ENCODE data around the gene SMIM1. TPM values are rescaled to one million over a fixed set of nuclear protein-coding genes. Genes with fewer than 3 reads are reported as not detected.

SMIM1 gene, protein sequence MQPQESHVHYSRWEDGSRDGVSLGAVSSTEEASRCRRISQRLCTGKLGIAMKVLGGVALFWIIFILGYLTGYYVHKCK
- 6.7 TPM in 1 of 2 replicates, not detected in the other for total RNA-seq

DNA sequence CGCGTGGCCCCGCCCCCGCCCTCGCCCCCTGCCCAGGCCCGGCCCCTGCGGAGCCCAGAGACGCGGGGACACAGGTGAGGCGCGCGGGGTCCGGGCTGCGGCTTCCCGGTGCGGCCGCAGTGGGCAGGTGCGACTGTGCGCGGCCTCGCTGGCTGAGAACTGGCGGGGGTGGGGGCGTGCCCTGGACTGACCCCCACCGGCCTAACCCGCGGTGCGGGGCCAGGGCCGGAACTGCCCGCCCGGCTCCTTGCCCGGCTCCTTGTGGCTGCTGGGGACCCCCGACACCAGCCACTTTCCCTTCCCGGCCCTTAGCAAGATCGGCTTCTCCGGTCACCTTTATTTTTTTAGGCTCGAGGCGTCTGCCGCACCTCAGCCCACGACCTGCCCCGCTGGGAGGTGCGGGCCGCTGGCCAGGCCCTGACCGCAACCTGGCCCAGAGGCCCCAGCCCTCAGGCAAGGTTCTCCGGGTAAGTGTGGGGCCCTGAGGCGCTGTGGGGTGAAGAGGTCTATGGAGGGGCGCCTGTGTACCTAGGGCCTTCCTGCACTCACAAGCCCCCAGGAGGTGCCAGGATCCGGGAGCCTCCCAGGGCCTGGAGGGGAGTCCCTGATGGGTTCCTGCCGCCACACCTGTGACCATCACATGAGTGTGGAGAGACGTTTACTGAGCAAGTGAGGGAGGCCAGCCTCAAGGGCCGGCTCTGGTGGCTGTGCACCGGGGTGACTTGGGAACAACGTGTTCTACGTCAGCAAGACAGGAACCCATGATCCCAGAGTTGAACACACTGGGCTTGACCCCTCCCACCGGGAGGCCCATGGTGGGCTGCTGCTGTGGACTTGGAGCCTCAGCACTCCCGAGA is at the start of gene SMIM1:
Gene SMIM1, plus strand, starts transcription at position 35 of the 857 bp plus-strand sequence. CDS start 2,625 bp downstream, outside the sequence.

DNA sequence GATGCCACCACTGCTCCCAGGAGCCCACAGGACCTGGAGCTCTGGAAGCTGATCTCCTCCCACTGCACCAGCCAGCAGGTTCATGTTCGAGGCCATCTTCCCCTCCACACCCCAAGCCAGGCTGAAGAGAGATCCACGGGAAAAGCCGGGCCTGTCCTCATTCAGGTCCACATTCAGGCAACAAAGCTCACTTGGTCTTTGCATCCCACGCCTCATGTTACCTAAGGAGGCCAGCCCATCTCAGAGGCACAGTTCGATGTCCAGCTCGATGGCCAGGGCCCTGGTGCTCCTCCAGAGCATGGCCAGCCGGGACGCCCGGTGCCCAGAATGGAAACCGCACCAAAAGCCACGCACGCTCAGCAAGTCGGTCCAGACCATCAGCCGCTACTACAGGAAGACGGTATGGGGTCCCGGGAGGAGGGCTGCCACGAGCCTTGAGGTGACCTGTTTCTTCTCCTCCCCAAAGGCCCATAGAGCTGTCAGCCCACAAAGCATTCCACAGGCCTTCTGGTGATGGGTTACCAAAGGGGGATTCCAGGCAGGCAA is 20.1 kb upstream of the SMIM1 start, which contains the start of gene CCDC27:
Gene CCDC27, plus strand, starts transcription at position 51 of the 546 bp plus-strand sequence. Its CDS starts 32 bp downstream, at position 83.

DNA sequence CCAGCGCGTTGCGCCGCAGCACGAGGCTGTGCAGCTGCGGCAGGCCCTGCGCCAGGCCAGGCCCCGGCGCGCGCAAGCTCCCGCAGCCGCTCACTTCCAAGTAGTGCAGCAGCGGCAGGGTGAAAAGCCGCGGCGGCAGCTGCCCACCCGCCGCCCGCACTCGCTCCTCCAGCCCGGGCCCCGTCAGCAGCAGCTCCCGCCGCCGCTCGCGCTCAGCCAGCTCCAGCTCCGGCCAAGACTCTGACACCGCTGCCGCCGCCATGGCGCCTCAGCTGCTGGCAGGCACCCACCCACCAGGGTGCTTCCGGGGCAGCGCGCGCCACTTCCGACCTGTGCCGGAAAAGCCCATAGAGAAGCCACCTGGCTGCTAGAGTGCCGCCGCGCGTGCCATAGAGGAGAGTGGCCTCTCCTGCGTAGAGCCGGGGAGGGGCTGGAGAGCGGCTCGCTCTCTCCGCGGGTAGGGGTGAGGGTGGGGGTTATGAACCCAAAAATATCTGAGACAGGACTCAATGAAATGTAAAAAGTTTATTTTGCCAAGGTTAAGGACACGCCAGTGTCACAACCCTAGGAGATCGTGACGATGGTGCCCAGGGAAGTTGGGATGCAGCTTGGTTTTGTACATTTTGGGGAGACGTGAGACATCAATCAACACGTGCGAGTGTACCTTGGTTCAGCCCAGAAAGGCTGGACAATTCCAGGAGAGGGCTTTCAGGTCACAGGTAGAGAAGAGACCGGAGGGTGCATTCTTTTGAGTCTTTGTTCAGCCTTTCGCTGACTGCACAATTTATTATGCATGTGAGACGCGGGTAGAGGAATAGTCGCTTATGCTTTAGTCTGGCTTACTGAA is 23.9 kb downstream of the SMIM1 start, which contains the start of gene LRRC47:
Gene LRRC47, minus strand, starts transcription at position 284 of the 847 bp plus-strand sequence. Its CDS starts 22 bp downstream, at position 262.

Other genes with a start within 250 kb of the SMIM1 start
- 5.8 and 6.5 TPM in 2 replicates for gene MEGF6, start 161.2 kb upstream of the SMIM1 start, total RNA-seq
- 17.6 and 18.1 TPM in 2 replicates for gene TPRG1L, start 147.7 kb upstream of the SMIM1 start, total RNA-seq
- 13.7 and 23.7 TPM in 2 replicates for gene WRAP73, start 122.6 kb upstream of the SMIM1 start, total RNA-seq
- gene TP73, start 120.2 kb upstream of the SMIM1 start, total RNA-seq, result 0.24 and 0.43 TPM in 2 replicates
- gene CCDC27, start 20.3 kb upstream of the SMIM1 start, total RNA-seq, result not detected in 2 replicates
- 52.8 and 61.8 TPM in 2 replicates for gene LRRC47, start 23.7 kb downstream of the SMIM1 start, total RNA-seq
- 33.3 and 36.9 TPM in 2 replicates for gene CEP104, start 84.5 kb downstream of the SMIM1 start, total RNA-seq
- gene DFFB, start 84.7 kb downstream of the SMIM1 start, total RNA-seq, result 3.6 and 4.1 TPM in 2 replicates
- 29.4 and 32.2 TPM in 2 replicates for gene C1orf174, start 127.5 kb downstream of the SMIM1 start, total RNA-seq

All from tracheal epithelial cell (primary cell).